VCaP (cell line): ENCODE results near the gene CLEC2L.

Source experiments
- H3K27ac ChIP-seq: fragments of 450-650 bp; 2 replicates; pipeline ENCODE4 v1.5.1; 2017
- TF ChIP-seq, protein P1 (sequence below): fragments of 450-650 bp; conservative IDR thresholded peaks from 2 replicates; pipeline ENCODE4 v1.5.1; 2017; ENCODE audit warnings: mild to moderate bottlenecking, moderate library complexity

The CLEC2L gene

DNA sequence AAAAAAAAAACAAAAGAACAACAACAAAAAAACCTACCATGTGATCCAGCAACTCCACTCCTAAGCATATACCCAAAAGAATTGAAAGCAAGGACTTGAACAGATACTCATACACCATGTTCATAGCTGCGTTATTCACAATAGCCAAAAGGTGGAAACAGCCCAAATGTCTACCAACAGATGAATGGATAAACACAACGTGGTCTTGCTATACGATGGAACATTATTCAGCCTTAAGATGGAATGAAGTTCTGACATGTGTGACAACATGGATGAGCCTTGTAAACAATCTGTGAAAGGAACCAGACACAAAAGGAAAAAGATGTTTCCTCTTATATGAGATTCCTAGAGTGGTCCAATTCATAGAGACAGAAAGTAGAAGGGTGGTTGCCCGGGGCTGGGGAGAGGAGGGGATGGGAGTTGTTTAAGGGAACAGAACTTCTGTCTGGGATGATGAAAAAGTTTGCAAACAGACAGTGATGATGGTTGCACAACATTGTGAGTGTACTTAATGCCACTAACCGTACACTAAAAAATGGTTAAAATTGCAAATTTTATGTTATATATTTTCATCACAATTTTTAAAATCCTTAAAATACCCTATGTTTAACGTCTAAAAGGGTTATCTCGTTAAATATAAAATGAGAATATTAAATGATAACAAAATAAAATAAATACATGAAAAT is 11.6 kb downstream of the CLEC2L start:
- TF ChIP-seq, protein P1, sequence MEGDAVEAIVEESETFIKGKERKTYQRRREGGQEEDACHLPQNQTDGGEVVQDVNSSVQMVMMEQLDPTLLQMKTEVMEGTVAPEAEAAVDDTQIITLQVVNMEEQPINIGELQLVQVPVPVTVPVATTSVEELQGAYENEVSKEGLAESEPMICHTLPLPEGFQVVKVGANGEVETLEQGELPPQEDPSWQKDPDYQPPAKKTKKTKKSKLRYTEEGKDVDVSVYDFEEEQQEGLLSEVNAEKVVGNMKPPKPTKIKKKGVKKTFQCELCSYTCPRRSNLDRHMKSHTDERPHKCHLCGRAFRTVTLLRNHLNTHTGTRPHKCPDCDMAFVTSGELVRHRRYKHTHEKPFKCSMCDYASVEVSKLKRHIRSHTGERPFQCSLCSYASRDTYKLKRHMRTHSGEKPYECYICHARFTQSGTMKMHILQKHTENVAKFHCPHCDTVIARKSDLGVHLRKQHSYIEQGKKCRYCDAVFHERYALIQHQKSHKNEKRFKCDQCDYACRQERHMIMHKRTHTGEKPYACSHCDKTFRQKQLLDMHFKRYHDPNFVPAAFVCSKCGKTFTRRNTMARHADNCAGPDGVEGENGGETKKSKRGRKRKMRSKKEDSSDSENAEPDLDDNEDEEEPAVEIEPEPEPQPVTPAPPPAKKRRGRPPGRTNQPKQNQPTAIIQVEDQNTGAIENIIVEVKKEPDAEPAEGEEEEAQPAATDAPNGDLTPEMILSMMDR = no peak
- no peak overlapping the region for H3K27ac ChIP-seq

GRCh38 chr7:139536152-139536551 is 12.7 kb downstream of the CLEC2L start:
- H3K27ac ChIP-seq = no peak overlapping the region
- TF ChIP-seq, protein P1 = no peak

GRCh38 chr7:139538881-139539635 is 15.6 kb downstream of the CLEC2L start:
- H3K27ac ChIP-seq = no peak overlapping the region
- TF ChIP-seq, protein P1 = no peak

DNA sequence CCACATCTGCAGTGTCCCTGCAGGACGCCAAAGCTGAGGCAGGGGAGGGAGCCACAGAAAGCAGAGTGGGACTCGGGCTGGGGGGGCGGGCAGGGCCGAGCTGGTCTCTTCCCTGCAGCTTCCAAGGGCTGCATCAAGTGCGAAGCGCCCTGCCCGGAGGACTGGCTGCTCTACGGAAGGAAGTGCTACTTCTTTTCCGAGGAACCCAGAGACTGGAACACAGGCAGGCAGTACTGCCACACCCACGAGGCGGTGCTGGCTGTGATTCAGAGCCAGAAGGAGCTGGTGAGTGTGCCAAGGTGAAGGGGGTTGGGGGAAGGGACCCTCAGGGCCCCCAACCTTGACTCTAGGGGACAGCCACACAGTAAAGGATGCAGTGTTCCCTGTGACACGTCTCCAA is 16.7 kb downstream of the CLEC2L start:
- H3K27ac ChIP-seq = no peak overlapping the region
- TF ChIP-seq, protein P1 = no peak

GRCh38 chr7:139541600-139542307 is 18.3 kb downstream of the CLEC2L start:
- H3K27ac ChIP-seq = no peak overlapping the region
- TF ChIP-seq, protein P1 = no peak

DNA sequence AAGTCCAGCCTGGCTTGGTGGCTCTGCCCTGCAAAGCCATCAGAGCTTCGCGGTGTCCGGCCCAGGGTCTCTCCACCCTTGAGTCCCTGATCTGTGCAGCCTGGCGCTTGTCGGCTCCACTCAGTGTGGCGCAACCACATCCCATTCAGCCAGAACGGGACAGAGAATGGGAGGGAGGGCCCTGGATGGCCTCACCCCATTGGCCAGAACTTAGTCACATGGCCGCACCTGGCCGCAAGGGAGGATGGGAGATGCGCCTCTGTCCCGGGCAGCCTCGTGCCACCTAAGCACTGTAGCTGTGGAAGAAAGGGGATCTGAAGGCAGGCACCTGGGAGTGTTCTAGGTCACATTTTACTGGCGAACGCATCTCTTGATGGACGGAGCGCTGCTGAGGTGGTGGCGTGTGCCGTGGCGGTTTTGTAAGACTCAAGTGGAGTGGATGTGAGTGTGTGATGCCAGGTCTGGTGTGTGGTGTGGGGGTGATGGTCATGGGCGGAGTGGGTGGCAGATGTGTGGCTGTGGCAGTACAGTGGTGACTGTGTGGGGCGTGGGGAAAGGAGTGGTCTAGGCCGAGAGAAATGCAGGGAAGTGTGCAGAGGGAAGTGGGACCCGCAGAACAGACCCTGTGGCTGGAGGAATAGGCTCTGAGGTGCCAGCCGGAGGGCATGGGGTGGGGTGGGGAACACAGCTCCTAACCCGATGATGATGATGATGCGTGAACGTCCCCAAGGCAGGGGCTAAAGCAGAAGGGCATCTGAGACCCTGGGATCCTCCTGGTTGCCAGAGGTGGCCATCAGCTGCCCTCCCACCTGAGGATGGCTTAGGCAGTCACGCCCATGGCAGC is 19.0 kb downstream of the CLEC2L start:
- no peak overlapping the region for H3K27ac ChIP-seq
- TF ChIP-seq, protein P1 = no peak
